Neural progenitor cell (in vitro differentiated cells): ENCODE data around the gene SNX17. TPM values are rescaled to one million over a fixed set of nuclear protein-coding genes. Genes with fewer than 3 reads are reported as not detected.

ENCODE experiments used
- DNase-seq: peaks from one replicate; pipeline ENCODE4 v3.0.0-alpha.2; 2016; ENCODE audit warnings: low spot score
- H2AFZ ChIP-seq: fragments of 200-600 bp; sonication (generic); replicated peaks from 2 replicates; pipeline ENCODE4 v1.6.1; 2016; ENCODE audit warnings: antibody characterized with exemption
- H3F3A ChIP-seq: fragments of 200-600 bp; sonication (generic); 2 replicates; pipeline ENCODE4 v1.6.1; 2016; ENCODE audit warnings: antibody characterized with exemption, low read depth
- H3K27ac ChIP-seq: fragments of 200-600 bp; sonication (generic); 2 replicates; pipeline ENCODE4 v1.5.1; 2016; ENCODE audit warnings: mild to moderate bottlenecking
- H3K27me3 ChIP-seq: fragments of 200-600 bp; sonication (generic); 2 replicates; pipeline ENCODE4 v1.6.1; 2016; ENCODE audit warnings: mild to moderate bottlenecking, moderate library complexity
- H3K36me3 ChIP-seq: fragments of 200-600 bp; sonication (generic); 2 replicates; pipeline ENCODE4 v1.5.1; 2016
- H3K4me1 ChIP-seq: fragments of 200-600 bp; sonication (generic); 2 replicates; pipeline ENCODE4 v1.6.1; 2016; ENCODE audit warnings: mixed run types
- H3K4me2 ChIP-seq: fragments of 200-600 bp; sonication (generic); 2 replicates; pipeline ENCODE4 v1.6.1; 2016
- H3K4me3 ChIP-seq: fragments of 200-600 bp; sonication (generic); 2 replicates; pipeline ENCODE4 v1.5.1; 2016
- H3K79me2 ChIP-seq: fragments of 200-600 bp; sonication (generic); 2 replicates; pipeline ENCODE4 v1.6.1; 2016; ENCODE audit warnings: low read depth
- H3K9ac ChIP-seq: fragments of 200-600 bp; sonication (generic); 2 replicates; pipeline ENCODE4 v1.6.1; 2016
- H3K9me3 ChIP-seq: fragments of 200-600 bp; sonication (generic); 2 replicates; pipeline ENCODE4 v1.5.1; 2016; ENCODE audit warnings: low read depth
- H4K20me1 ChIP-seq: fragments of 200-600 bp; sonication (generic); 2 replicates; pipeline ENCODE4 v1.6.1; 2016; ENCODE audit warnings: low read depth
- H3K27ac Mint-ChIP-seq: 3 replicates; pipeline ENCODE4 v1.8.0; 2021; ENCODE audit warnings: mixed read lengths
- H3K27me3 Mint-ChIP-seq: 2 replicates; pipeline ENCODE4 v1.8.0; 2022; ENCODE audit warnings: low read depth, mild to moderate bottlenecking, inconsistent platforms, moderate library complexity, mixed read lengths; ENCODE audit not compliant: insufficient read depth
- H3K36me3 Mint-ChIP-seq: 3 replicates; pipeline ENCODE4 v1.8.0; 2021; ENCODE audit warnings: mixed read lengths
- H3K4me1 Mint-ChIP-seq: 3 replicates; pipeline ENCODE4 v1.8.0; 2021; ENCODE audit warnings: mixed read lengths
- H3K4me3 Mint-ChIP-seq: 3 replicates; pipeline ENCODE4 v1.8.0; 2021; ENCODE audit warnings: mild to moderate bottlenecking, moderate library complexity, mixed read lengths
- H3K9me3 Mint-ChIP-seq: 3 replicates; pipeline ENCODE4 v1.8.0; 2020; ENCODE audit warnings: mixed read lengths
- EZH2 ChIP-seq: fragments of 200-600 bp; sonication (generic); IDR thresholded peaks from 2 replicates; pipeline ENCODE4 v1.6.1; 2017; ENCODE audit warnings: antibody characterized with exemption, mild to moderate bottlenecking, moderate library complexity
- EZH2phosphoT487 ChIP-seq: fragments of 200-600 bp; sonication (generic); IDR thresholded peaks from 2 replicates; pipeline ENCODE4 v1.6.1; 2017; ENCODE audit warnings: antibody characterized with exemption
- total RNA-seq: library from RNA; depleted of rRNA; stranded (reverse); fragments of >200 nt; gene quantifications from 2 replicates; pipeline ENCODE4 v1.2.3, GENCODE V29; 2015; ENCODE audit warnings: low replicate concordance
- TF ChIP-seq, protein P1 (sequence below): fragments of 200-600 bp; sonication (generic); IDR thresholded peaks from 2 replicates; pipeline ENCODE4 v1.5.1; 2017; ENCODE audit warnings: antibody characterized with exemption, mild to moderate bottlenecking

SNX17 gene
- total RNA-seq, 1 donor from 2014 or later, result 65.2 TPM

DNA sequence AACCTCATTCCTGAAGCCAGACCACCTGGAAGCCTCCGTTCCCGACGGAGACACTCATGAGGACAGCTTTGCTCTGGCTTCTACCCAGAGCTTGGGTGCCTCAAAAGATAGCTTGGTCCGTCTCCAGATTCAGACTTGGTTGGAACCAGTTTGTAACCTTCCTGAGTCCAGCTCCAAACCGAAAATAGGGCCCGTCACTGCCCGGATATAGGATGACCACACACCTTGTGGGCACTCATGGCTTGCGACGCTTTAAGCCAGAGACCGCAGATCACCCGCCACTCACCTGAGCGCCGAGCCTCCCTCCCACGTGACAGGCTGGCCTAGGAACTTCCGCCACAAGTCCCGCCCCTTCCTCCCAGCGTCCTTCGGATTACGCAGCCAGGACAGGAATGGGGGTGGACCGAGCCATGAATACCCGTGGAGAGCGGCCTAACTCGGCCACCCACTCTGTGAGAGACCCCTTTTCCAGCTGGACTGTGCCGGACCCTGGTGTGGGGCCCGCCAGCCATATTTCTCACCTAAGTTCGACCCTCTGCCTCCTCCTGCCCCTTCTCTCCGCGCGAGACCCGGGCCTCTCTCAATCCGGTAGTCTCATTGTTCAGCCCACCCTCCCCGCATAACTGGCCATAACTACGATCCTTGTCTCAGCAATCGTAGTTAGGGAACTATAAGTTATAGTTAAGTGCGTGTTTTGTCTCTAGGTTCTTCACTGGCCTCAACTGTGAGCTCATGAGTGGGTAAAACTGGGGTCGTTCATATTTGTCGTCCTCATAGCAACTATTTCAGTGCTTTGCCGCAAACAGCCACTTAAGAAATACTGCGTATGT, 47.4 kb upstream of the SNX17 start, which contains the start of gene MPV17:
Gene MPV17 (minus strand): TSS at position 332 of the 830 bp plus-strand sequence. CDS start 580 bp downstream, outside the sequence.
- H3K36me3 ChIP-seq, result peaks cover 2% of the 10 kb centered on the region
- peak within 1 kb of the TSS; percentile 80 for H3K4me3 ChIP-seq
- H4K20me1 ChIP-seq, result no peaks in the 10 kb centered on the region
- H3K27me3 Mint-ChIP-seq, result peaks cover 6% of the 10 kb centered on the region
- peak within 1 kb of the TSS; percentile 89 for H2AFZ ChIP-seq
- H3K4me2 ChIP-seq, result peak within 1 kb of the TSS; percentile 93
- peak; percentile 93 for DNase-seq
- peak within 1 kb of the TSS; percentile 40 for H3K27ac ChIP-seq
- peaks cover 26% of the 10 kb centered on the region for H3F3A ChIP-seq
- TF ChIP-seq, protein P1, sequence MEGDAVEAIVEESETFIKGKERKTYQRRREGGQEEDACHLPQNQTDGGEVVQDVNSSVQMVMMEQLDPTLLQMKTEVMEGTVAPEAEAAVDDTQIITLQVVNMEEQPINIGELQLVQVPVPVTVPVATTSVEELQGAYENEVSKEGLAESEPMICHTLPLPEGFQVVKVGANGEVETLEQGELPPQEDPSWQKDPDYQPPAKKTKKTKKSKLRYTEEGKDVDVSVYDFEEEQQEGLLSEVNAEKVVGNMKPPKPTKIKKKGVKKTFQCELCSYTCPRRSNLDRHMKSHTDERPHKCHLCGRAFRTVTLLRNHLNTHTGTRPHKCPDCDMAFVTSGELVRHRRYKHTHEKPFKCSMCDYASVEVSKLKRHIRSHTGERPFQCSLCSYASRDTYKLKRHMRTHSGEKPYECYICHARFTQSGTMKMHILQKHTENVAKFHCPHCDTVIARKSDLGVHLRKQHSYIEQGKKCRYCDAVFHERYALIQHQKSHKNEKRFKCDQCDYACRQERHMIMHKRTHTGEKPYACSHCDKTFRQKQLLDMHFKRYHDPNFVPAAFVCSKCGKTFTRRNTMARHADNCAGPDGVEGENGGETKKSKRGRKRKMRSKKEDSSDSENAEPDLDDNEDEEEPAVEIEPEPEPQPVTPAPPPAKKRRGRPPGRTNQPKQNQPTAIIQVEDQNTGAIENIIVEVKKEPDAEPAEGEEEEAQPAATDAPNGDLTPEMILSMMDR, result no peak
- no peak for TF ChIP-seq EZH2
- TF ChIP-seq EZH2phosphoT487, result no peak
- peak within 1 kb of the TSS; percentile 95 for H3K4me3 Mint-ChIP-seq
- no peaks in the 10 kb centered on the region for H3K27me3 ChIP-seq
- H3K79me2 ChIP-seq, result peaks cover 11% of the 10 kb centered on the region
- H3K4me1 Mint-ChIP-seq, result peaks cover 9% of the 10 kb centered on the region
- peak within 1 kb of the TSS; percentile 98 for H3K27ac Mint-ChIP-seq
- H3K9ac ChIP-seq, result peak within 1 kb of the TSS; percentile 97
- H3K9me3 ChIP-seq, result no peaks in the 10 kb centered on the region
- H3K9me3 Mint-ChIP-seq, result no peaks in the 10 kb centered on the region
- peaks cover 14% of the 10 kb centered on the region for H3K36me3 Mint-ChIP-seq
- no peaks in the 10 kb centered on the region for H3K4me1 ChIP-seq

DNA sequence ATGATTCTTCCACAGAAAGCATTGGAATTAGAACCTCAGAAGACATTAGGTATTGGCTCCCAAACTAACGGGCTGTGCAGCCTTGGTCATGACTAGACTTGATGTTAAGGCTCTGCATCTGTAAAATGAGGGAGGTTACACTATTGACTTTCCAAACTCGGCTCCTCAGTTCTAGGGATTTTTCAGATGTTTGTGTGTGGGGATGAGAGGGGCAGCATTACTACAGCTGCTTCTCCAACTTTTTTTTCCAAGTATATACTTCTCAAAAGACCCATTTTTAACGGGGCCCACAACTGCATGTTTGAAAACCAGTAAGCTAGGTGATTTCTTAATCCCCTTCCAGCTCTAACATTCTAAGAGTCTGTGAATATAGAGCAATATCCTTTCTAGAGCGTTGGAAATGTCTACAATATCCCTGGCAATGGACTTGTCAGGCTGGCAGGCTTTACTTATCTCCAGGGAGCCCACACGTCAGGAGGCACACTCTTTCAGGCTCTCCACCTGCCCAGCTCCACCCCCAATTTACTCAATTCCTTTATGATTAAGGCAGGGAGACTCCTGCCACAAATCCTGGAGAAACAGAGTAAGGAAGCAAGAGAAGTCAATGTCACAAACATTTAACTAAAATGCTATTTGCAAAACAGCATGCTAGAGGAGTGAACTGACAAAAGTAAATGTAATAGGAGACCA, 46.7 kb upstream of the SNX17 start:
- Histone ChIP-seq H3K36me3 (peaks cover 4% of the 10 kb centered on the region), H3K27ac (peak overlapping the region; percentile 40), H3K4me1 (no peaks in the 10 kb centered on the region), H3K4me3 (peak overlapping the region; percentile 80), H3K4me2 (peak overlapping the region; percentile 93), H3K9me3 (no peaks in the 10 kb centered on the region), H3K79me2 (peaks cover 11% of the 10 kb centered on the region), H3F3A (peaks cover 26% of the 10 kb centered on the region), H2AFZ (peak overlapping the region; percentile 89), H3K27me3 (no peaks in the 10 kb centered on the region), H3K9ac (peak overlapping the region; percentile 97), H4K20me1 (no peaks in the 10 kb centered on the region)
- Mint-ChIP-seq H3K4me3 (peak overlapping the region; percentile 95), H3K9me3 (no peaks in the 10 kb centered on the region), H3K36me3 (peaks cover 22% of the 10 kb centered on the region), H3K4me1 (peaks cover 9% of the 10 kb centered on the region), H3K27ac (peak overlapping the region; percentile 98), H3K27me3 (peaks cover 6% of the 10 kb centered on the region)
- no peak for TF ChIP-seq EZH2
- TF ChIP-seq, protein P1, result no peak
- TF ChIP-seq EZH2phosphoT487, result no peak
- DNase-seq, result no peak

DNA sequence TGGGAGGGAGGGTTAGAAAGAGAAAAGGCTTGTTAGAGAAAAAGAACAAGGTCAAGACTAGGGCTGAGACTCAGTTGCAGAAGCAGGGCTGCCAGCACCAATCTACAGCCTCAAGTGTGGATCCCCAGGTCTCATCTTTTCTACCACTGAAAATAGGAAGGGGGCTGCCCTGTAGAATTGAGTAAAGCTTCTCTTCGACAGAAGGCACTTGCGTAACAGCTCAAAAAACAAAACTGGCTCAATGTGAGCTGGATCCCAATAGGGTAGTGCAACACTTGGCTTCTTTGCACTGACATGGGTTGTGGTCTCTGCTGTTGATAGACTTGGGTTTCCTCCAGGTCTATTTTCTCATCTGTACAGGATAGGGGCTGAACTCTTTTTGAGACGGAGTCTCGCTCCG, 45.7 kb upstream of the SNX17 start:
- DNase-seq, result no peak
- peaks cover 26% of the 10 kb centered on the region for H3F3A ChIP-seq
- H3K4me1 ChIP-seq, result no peaks in the 10 kb centered on the region
- H3K4me2 ChIP-seq, result no peak overlapping the region
- no peak overlapping the region for H3K4me3 ChIP-seq
- H3K9ac ChIP-seq, result no peak overlapping the region
- Mint-ChIP-seq H3K9me3 (no peaks in the 10 kb centered on the region), H3K4me3 (peak overlapping the region; percentile 44), H3K27ac (no peak overlapping the region), H3K4me1 (peaks cover 9% of the 10 kb centered on the region), H3K36me3 (peaks cover 25% of the 10 kb centered on the region), H3K27me3 (peaks cover 6% of the 10 kb centered on the region)
- TF ChIP-seq EZH2phosphoT487, result no peak
- TF ChIP-seq EZH2, result no peak
- TF ChIP-seq, protein P1, result no peak
- H3K27ac ChIP-seq, result no peak overlapping the region
- H2AFZ ChIP-seq, result no peak overlapping the region
- H3K79me2 ChIP-seq, result peaks cover 11% of the 10 kb centered on the region
- no peaks in the 10 kb centered on the region for H4K20me1 ChIP-seq
- H3K9me3 ChIP-seq, result no peaks in the 10 kb centered on the region
- H3K27me3 ChIP-seq, result no peaks in the 10 kb centered on the region
- peaks cover 4% of the 10 kb centered on the region for H3K36me3 ChIP-seq
